Muscle layer of colon (tissue), 2 donors: Measurements from ENCODE around the gene DHRS3.

Source experiments
- H3K27ac ChIP-seq: one replicate; pipeline ENCODE4 v1.7.0; 2013; ENCODE audit warnings: low read depth, mild to moderate bottlenecking, low read length, moderate library complexity
- H3K27me3 ChIP-seq, 2 donors: one replicate each; pipeline ENCODE4 v1.7.0; 2013; ENCODE audit warnings: low read length in 2 of 2, mild to moderate bottlenecking in 2 of 2; ENCODE audit not compliant: insufficient read depth in 2 of 2, control insufficient read depth in 1 of 2
- H3K36me3 ChIP-seq: one replicate; pipeline ENCODE4 v1.7.0; 2013; ENCODE audit warnings: mild to moderate bottlenecking, low read length; ENCODE audit not compliant: insufficient read depth
- H3K4me1 ChIP-seq: one replicate; pipeline ENCODE4 v1.7.0; 2013; ENCODE audit warnings: mild to moderate bottlenecking, low read length; ENCODE audit not compliant: insufficient read depth
- H3K4me3 ChIP-seq, 2 donors: one replicate each; pipeline ENCODE4 v1.7.0; 2013; ENCODE audit warnings: low read length in 2 of 2, low read depth in 1 of 2, mild to moderate bottlenecking in 1 of 2, moderate library complexity in 1 of 2
- H3K9ac ChIP-seq: one replicate; pipeline ENCODE4 v1.7.0; 2013; ENCODE audit warnings: low read length
- H3K9me3 ChIP-seq: one replicate; pipeline ENCODE4 v1.7.0; 2013; ENCODE audit warnings: mild to moderate bottlenecking, low read length
- donor health status: abdominal sarcoma.
- donor health status: Adenocarcinoma of cecum.

Gene DHRS3

DNA sequence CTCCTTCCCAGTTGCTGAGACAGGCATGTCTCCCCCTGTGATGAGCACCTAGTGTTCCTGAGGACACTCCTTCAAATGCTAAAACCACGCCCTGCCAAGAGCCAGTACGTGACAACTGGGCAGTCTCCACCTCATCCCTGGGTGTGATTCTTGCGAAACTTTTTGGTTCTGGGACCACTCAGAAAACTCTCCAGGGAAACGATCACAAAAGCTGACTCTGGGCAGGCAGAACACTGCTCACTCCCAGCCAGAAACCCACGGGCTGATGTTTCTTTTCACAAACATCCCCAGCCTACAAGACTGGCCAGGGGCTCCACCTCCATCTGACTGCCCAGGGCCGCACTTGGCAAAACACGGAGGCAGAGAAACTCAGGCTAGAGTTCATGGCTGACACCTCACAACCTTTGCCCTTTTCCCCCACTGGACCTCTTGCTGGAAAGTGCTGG lies 24.4 kb downstream of the DHRS3 start:
- H3K27ac ChIP-seq, result peak overlapping the region; percentile 95
- peaks cover 72% of the 10 kb centered on the region for H3K4me1 ChIP-seq
- H3K9me3 ChIP-seq, result no peaks in the 10 kb centered on the region

DNA sequence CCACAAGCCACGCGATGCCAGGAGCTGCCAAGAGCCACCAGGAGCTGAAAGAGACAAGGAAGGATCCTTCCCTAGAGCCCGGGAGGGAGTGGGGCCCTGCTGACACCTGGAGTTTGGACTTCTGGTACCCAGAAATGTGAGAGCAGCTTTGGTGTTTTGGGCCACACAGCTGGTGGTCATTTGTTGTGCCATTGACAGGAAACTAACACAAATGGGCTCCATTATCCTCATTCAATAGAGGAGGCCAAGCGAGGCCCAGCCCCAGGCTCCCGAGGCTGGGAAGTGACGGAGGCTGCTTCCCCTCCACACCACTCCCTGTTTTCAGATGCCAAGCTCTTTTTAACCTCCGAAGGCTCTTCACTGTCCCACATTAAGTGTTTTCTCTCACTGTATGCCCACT lies 25.5 kb downstream of the DHRS3 start:
- no peak overlapping the region for H3K4me3 ChIP-seq
- H3K9me3 ChIP-seq, result no peaks in the 10 kb centered on the region
- peak overlapping the region; percentile 15 for H3K27ac ChIP-seq
- no peaks in the 10 kb centered on the region for H3K27me3 ChIP-seq
- peaks cover 64% of the 10 kb centered on the region for H3K4me1 ChIP-seq
- peaks cover 6% of the 10 kb centered on the region for H3K36me3 ChIP-seq
- no peak overlapping the region for H3K9ac ChIP-seq

More for the DNA sequence above, 24.4 kb downstream of the DHRS3 start:
- Histone ChIP-seq H3K4me3 (no peak overlapping the region), H3K27me3 (no peaks in the 10 kb centered on the region), H3K9ac (peak overlapping the region; percentile 44), H3K36me3 (peaks cover 6% of the 10 kb centered on the region)

- peak overlapping the region; percentile 13 for H3K9ac ChIP-seq
- H3K4me1 ChIP-seq, result peaks cover 53% of the 10 kb centered on the region
- no peaks in the 10 kb centered on the region for H3K27me3 ChIP-seq
- H3K4me3 ChIP-seq, result no peak overlapping the region
- no peaks in the 10 kb centered on the region for H3K9me3 ChIP-seq
- peaks cover 6% of the 10 kb centered on the region for H3K36me3 ChIP-seq
- H3K27ac ChIP-seq, result peak overlapping the region; percentile 66
These were observed 26.6 kb downstream of the DHRS3 start for GRCh38 chr1:12591267-12591938.

DNA sequence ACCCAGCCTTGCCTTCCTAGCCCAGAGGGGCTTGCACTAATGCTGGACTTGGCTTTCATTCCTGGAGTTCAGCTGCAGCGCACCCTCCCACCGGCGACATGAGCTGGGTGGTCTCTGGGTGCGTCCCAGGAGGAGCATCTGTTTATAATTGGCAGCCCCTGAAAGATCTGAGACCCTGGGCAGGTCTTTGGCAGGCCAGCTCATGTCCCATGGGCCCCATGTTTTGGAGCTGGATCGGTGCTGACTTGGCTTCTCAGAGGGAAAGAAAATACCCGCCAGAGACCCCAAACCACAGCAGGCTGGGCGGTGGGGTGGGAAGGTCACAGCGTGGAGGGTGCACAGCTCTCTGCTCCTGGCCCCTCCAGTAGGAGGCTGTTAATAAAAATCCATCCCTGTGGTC lies 29.3 kb downstream of the DHRS3 start:
- no peak overlapping the region for H3K9ac ChIP-seq

GRCh38 chr1:12587981-12588640 lies 29.9 kb downstream of the DHRS3 start:
- H3K9ac ChIP-seq, result no peak overlapping the region
- no peak overlapping the region for H3K27ac ChIP-seq
- H3K4me1 ChIP-seq, result peaks cover 29% of the 10 kb centered on the region

More for the DNA sequence above, 29.3 kb downstream of the DHRS3 start:
- Histone ChIP-seq H3K27me3 (no peaks in the 10 kb centered on the region), H3K36me3 (peaks cover 6% of the 10 kb centered on the region), H3K9me3 (no peaks in the 10 kb centered on the region), H3K4me3 (no peak overlapping the region), H3K27ac (no peak overlapping the region), H3K4me1 (peaks cover 35% of the 10 kb centered on the region)

GRCh38 chr1:12585951-12586942 lies 31.8 kb downstream of the DHRS3 start:
- Histone ChIP-seq H3K27me3 (no peaks in the 10 kb centered on the region), H3K9ac (no peak overlapping the region), H3K9me3 (no peaks in the 10 kb centered on the region), H3K4me1 (peaks cover 16% of the 10 kb centered on the region), H3K27ac (no peak overlapping the region), H3K4me3 (no peak overlapping the region), H3K36me3 (no peaks in the 10 kb centered on the region)

More at GRCh38 chr1:12587981-12588640, 29.9 kb downstream of the DHRS3 start:
- no peaks in the 10 kb centered on the region for H3K27me3 ChIP-seq
- no peak overlapping the region for H3K4me3 ChIP-seq
- no peaks in the 10 kb centered on the region for H3K9me3 ChIP-seq
- H3K36me3 ChIP-seq, result peaks cover 6% of the 10 kb centered on the region

- Histone ChIP-seq H3K4me1 (peaks cover 9% of the 10 kb centered on the region), H3K27me3 (no peaks in the 10 kb centered on the region), H3K27ac (no peak overlapping the region), H3K4me3 (no peak overlapping the region), H3K36me3 (peaks cover under 1% of the 10 kb centered on the region), H3K9me3 (no peaks in the 10 kb centered on the region), H3K9ac (no peak overlapping the region)
These were observed 32.5 kb downstream of the DHRS3 start for GRCh38 chr1:12585536-12585935.

- H3K4me3 ChIP-seq, result no peak overlapping the region
- H3K36me3 ChIP-seq, result peaks cover 6% of the 10 kb centered on the region
- H3K4me1 ChIP-seq, result peaks cover 11% of the 10 kb centered on the region
- H3K27ac ChIP-seq, result no peak overlapping the region
- no peaks in the 10 kb centered on the region for H3K27me3 ChIP-seq
- no peaks in the 10 kb centered on the region for H3K9me3 ChIP-seq
- no peak overlapping the region for H3K9ac ChIP-seq
These were observed 33.0 kb downstream of the DHRS3 start for GRCh38 chr1:12584900-12585525.

DNA sequence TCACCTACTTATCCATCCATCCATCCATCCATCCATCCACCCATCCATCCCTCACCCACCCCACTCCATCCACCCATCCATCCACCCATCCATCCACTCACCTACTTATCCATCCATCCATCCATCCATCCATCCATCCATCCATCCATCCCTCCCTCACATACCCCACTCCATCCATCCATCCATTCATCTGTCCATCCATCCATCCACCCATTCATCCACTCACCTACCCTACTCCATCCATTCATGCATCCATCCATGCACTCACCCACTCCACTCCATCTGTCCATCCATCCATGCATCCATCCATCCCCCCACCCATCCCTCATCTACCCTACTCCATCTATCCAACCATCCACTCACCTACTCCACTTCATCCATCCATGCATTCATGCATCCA lies 34.5 kb downstream of the DHRS3 start:
- Histone ChIP-seq H3K9ac (no peak overlapping the region), H3K9me3 (no peaks in the 10 kb centered on the region), H3K4me1 (peaks cover 10% of the 10 kb centered on the region), H3K27me3 (no peaks in the 10 kb centered on the region), H3K4me3 (no peak overlapping the region), H3K27ac (no peak overlapping the region), H3K36me3 (peaks cover 18% of the 10 kb centered on the region)

- Histone ChIP-seq H3K4me3 (no peak overlapping the region), H3K9me3 (no peaks in the 10 kb centered on the region), H3K36me3 (peaks cover 27% of the 10 kb centered on the region), H3K9ac (no peak overlapping the region), H3K4me1 (peaks cover 9% of the 10 kb centered on the region), H3K27me3 (no peaks in the 10 kb centered on the region), H3K27ac (no peak overlapping the region)
These were observed 35.4 kb downstream of the DHRS3 start for GRCh38 chr1:12582649-12583048.

DNA sequence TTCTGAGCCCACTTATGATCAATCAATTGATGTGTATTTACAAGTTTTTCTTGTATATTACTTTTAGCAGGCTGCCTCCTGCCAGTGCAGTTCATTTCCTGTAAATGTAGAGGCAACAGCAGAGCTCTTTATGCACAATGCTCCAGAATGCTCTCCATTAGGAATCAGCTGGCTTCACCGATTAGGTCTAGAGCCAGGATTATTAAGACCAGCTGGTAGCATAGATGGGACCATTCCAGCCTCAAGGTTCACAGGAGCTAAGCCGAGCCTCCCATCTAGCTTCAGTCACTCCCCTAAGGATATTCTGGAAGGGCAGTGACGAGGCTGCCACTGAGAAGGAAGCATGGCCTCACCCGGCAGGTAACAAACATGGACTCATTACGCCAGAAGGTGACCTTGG lies 36.8 kb downstream of the DHRS3 start:
- Histone ChIP-seq H3K9ac (no peak overlapping the region), H3K4me1 (peaks cover 9% of the 10 kb centered on the region), H3K4me3 (no peak overlapping the region), H3K27ac (no peak overlapping the region), H3K9me3 (no peaks in the 10 kb centered on the region), H3K27me3 (no peaks in the 10 kb centered on the region), H3K36me3 (peaks cover 35% of the 10 kb centered on the region)
